ENCODE data around the gene NAB1. TPM values are rescaled to one million over a fixed set of nuclear protein-coding genes. Genes with fewer than 3 reads are reported as not detected.

The NAB1 gene
- total RNA-seq, 1 experiment from 2014 or later = 36.9 TPM

GRCh38 chr2:190695739-190696138 lies 46.9 kb downstream of the NAB1 start:
- peaks cover 8% of the 10 kb centered on the region for H3K4me1 ChIP-seq (ENCODE audit: insufficient read depth, low read length)
- no peaks in the 10 kb centered on the region for H3K79me2 ChIP-seq (ENCODE audit: insufficient read depth, low read length)
- no peaks in the 10 kb centered on the region for H4K20me1 ChIP-seq (ENCODE audit: control insufficient read depth, insufficient read depth, insufficient read length)
- no peak overlapping the region for H3K9ac ChIP-seq (ENCODE audit: extremely low read depth, insufficient read length, low read length)
- H3K27ac Mint-ChIP-seq = peak overlapping the region in 2 of 3 experiments; percentile 7 to 82; a peak in 4 of 7 replicates
- no peak overlapping the region for H2BK120ac ChIP-seq (ENCODE audit: low read depth, low read length, poor library complexity, severe bottlenecking)
- no peak overlapping the region for H4K8ac ChIP-seq (replicated peaks; ENCODE audit: insufficient read length, low read depth, low read length)
- H3K4me1 Mint-ChIP-seq = peaks cover 34 to 47% of the 10 kb centered on the region in 2 experiments
- no peak overlapping the region for H2BK5ac ChIP-seq (ENCODE audit: insufficient read length, low read length)
- no peak for TF ChIP-seq CTCF (conservative IDR thresholded peaks at IDR 0.05)
- no peak for DNase-seq
- no peak overlapping the region for H2BK15ac ChIP-seq (ENCODE audit: low read depth, low read length)
- no peak overlapping the region for H3K18ac ChIP-seq (ENCODE audit: insufficient read length, low read depth, low read length)
- H4K91ac ChIP-seq (ENCODE audit: insufficient read length, low read depth, low read length) = no peak overlapping the region
- H3T11ph ChIP-seq (ENCODE audit: low read length) = no peak overlapping the region
- no peak overlapping the region for H3K23ac ChIP-seq (ENCODE audit: insufficient read length, low read depth, low read length)
- no peaks in the 10 kb centered on the region for H3K9me3 ChIP-seq (ENCODE audit: control insufficient read depth, low read depth, low read length)
- no peak overlapping the region for H3K27ac ChIP-seq (ENCODE audit: insufficient read length, low read depth, low read length)
- no peak overlapping the region for H3K4me3 Mint-ChIP-seq
- no peaks in the 10 kb centered on the region for H3K23me2 ChIP-seq (ENCODE audit: insufficient read length, low read depth, low read length, poor library complexity, severe bottlenecking)
- no peaks in the 10 kb centered on the region for H3K79me1 ChIP-seq (ENCODE audit: insufficient read depth, low read depth, low read length, poor library complexity, severe bottlenecking)
- no peak overlapping the region for H4K5ac ChIP-seq (ENCODE audit: insufficient read length, low read depth, low read length)
- no peak overlapping the region for H2BK20ac ChIP-seq (ENCODE audit: low read depth, low read length, poor library complexity, severe bottlenecking)
- no peaks in the 10 kb centered on the region for H3K27me3 ChIP-seq (ENCODE audit: insufficient read depth, low read length)
- no peak overlapping the region for H3K56ac ChIP-seq (ENCODE audit: insufficient read length, low read depth, low read length)
- H3K9me3 Mint-ChIP-seq = no peaks in the 10 kb centered on the region
- no peaks in the 10 kb centered on the region for H3K27me3 Mint-ChIP-seq (ENCODE audit: low read depth)
- H3K4ac ChIP-seq (ENCODE audit: low read depth, low read length) = no peak overlapping the region
- H3K36me3 Mint-ChIP-seq (ENCODE audit: insufficient read depth in 1 of 3, low read depth in 3 of 3) = 0 out of 7 replicates have a peak, but pooled peaks cover 0 to 3% (median 0%) of the 10 kb centered on the region in 3 experiments
- H3K14ac ChIP-seq (ENCODE audit: insufficient read depth, low read length) = no peak overlapping the region
- H2AK5ac ChIP-seq (ENCODE audit: insufficient read length, low read length) = no peak overlapping the region
- H2AFZ ChIP-seq (ENCODE audit: low read length) = no peak overlapping the region
- no CpG with 5 or more reads among the region's 4 CpGs for WGBS (ENCODE audit: extremely low coverage, insufficient read length, low lambda C conversion rate)
- H3K4me2 ChIP-seq (ENCODE audit: insufficient read depth, insufficient read length, low read length) = no peak overlapping the region
- H2BK12ac ChIP-seq (ENCODE audit: insufficient read length, low read depth, low read length) = no peak overlapping the region
